CD4-positive, alpha-beta T cell treated with Interleukin-4 for 4 hours (primary cell): ENCODE measurements around the gene SLC34A2.
"Not testable (repeated sequence)": the region's sequence is repeated elsewhere in the genome, so short reads cannot be mapped to it uniquely, and the experiment has no call there.

Experiments
- DNase-seq: peaks from one replicate; pipeline ENCODE4 v3.0.0-alpha.2; 2020

The SLC34A2 gene, protein sequence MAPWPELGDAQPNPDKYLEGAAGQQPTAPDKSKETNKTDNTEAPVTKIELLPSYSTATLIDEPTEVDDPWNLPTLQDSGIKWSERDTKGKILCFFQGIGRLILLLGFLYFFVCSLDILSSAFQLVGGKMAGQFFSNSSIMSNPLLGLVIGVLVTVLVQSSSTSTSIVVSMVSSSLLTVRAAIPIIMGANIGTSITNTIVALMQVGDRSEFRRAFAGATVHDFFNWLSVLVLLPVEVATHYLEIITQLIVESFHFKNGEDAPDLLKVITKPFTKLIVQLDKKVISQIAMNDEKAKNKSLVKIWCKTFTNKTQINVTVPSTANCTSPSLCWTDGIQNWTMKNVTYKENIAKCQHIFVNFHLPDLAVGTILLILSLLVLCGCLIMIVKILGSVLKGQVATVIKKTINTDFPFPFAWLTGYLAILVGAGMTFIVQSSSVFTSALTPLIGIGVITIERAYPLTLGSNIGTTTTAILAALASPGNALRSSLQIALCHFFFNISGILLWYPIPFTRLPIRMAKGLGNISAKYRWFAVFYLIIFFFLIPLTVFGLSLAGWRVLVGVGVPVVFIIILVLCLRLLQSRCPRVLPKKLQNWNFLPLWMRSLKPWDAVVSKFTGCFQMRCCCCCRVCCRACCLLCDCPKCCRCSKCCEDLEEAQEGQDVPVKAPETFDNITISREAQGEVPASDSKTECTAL

GRCh38 chr4:25654971-25655963 is at the start of gene SLC34A2:
Gene SLC34A2, plus strand, starts transcription at chr4:25655851. Its CDS starts 6,650 bp downstream, at chr4:25662501.
- no peak for DNase-seq

GRCh38 chr4:25608644-25609043 is 47.0 kb upstream of the SLC34A2 start:
- no peak for DNase-seq

DNA sequence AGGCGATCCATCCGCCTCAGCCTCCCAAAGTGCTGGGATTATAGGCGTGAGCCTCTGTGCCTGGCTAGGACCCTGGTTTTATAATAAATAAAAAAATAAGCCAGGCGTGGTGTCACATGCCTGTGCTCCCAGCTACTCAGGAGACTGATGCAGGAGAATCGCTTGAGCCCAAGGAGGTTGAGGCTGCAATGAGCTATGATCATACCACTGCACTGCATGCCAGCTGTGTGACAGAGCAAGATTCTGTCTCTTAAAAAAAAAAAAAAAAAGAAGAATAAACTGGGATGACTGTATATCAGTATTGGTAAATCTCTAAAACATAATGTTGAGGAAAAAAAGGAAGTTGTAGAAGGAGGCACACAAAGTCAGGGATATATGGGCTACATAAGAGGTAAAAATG is 45.7 kb upstream of the SLC34A2 start:
- no peak for DNase-seq

DNA sequence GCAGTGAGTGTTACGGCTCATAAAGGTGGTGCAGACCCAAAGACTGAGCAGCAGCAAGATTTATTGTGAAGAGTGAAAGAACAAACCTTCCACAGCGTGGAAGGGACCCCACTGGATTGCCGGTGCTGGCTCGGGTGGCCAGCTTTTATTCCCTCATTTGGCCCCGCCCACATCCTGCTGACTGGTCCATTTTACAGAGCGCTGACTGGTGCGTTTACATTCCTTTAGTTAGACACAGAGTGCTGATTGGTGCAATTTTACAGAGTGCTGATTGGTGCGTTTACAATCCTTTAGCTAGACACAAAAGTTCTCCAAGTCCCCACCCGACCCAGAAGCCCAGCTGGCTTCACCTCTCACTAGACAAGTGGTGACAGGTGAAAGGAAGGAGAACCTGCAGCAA is 42.0 kb upstream of the SLC34A2 start:
- not testable (repeated sequence) for DNase-seq

- no peak for DNase-seq
These were observed 40.8 kb upstream of the SLC34A2 start for GRCh38 chr4:25614807-25615206.

DNA sequence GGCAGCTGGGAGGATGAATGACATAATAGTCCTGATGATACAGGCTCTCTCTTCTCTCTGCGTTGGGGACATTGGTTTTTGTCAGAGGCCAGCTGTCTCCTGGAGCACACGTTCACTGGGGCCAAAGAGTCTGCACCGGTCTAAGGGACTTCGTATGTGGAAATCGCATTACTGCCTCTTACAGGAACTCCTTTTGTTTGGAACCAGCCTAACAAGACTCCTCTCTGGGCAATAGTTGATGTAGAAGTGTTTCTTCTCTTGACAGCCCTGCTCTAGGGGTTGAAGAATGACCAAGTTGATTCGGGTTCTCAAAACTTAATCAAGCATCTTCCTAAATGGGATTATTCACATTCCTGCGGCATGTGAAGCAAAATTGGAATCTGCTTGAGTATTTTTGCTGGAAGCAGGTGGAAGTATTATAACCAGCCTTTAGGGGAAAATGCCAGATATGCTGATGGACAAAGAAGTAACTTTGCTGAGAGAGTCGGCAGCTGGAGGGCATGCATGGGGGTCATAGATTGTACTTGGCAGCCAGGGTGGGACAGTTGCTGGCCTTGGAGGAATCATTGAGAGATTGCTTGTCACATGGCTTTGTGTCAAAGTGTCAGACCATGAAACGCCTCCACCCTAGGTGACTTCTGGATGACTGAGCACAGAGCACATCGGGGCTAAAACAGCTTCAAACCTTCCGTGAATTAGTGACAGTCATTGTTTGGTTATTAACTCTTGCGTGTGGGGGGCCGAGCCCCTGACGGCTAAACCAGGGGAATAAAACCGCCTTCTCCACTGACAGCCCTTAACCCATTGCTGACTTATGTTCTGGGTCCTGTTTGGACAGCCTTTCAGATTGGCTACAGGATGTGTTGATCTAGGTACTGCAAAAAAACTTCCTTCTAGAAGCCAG is 34.4 kb upstream of the SLC34A2 start:
- no peak for DNase-seq

- no peak for DNase-seq
These were observed 31.0 kb upstream of the SLC34A2 start for GRCh38 chr4:25624616-25625015.

DNA sequence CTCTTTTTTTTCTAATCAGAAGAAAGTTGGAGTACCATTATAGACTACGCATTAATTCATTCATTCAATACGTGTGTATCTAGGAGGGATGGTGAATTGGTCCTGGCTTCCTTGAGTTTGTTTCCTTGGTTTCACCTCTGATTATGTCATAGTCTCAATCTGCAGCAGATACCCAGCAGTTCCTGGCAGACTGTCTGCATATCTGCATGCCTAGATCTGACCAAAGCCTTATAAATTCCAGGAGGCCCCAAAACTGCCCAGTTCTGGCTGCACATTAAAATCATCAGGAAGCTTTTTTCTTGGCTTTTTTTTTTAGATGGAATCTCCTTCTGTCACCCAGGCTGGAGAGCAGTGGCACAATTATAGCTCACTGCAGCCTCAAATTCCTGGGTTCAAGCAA is 27.2 kb upstream of the SLC34A2 start:
- no peak for DNase-seq

GRCh38 chr4:25632135-25632534 is 23.5 kb upstream of the SLC34A2 start:
- no peak for DNase-seq

- DNase-seq, result no peak
These were observed 22.1 kb upstream of the SLC34A2 start for GRCh38 chr4:25633541-25633940.

- no peak for DNase-seq
These were observed 20.1 kb upstream of the SLC34A2 start for GRCh38 chr4:25635501-25635900.

GRCh38 chr4:25637581-25638220 is 17.9 kb upstream of the SLC34A2 start:
- no peak for DNase-seq

DNA sequence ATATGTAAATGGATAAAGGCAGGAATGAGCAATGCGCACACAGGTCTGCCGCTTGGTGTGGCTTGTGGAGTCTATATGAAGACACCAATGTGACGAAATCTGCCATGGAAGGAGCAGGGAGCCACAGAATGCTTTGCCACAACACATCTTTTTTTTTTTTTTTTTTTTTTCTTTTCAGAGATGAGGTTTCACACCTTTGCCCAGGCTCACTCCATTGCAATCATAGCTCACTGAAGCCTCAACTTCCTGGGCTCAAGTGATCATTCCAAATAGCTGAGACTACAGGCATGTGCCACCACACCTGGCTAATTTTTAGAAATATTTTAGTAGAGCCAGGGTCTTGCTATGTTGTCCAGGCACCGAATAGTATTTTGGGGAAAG is 17.4 kb upstream of the SLC34A2 start:
- no peak for DNase-seq

GRCh38 chr4:25638806-25639205 is 16.8 kb upstream of the SLC34A2 start:
- no peak for DNase-seq

- DNase-seq, result no peak
These were observed 5.3 kb upstream of the SLC34A2 start for GRCh38 chr4:25650311-25650710.

DNA sequence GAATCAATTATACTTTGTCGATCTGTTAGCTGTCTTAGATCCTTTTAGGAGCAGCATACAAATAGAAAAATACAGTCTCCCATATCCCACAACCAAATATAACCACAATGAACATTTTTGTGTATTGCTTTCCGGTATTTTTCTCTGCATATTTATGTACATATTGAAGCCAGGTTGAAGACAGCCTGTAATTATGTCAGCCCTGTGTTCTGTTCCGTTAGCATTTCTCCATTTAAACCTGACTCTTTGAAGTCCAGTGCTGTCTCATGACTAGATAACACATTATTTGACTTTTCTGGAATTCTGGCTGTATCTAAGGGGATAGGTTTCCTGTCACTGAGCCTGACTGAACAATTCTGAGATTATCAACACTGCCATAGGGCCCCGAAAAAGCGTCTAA is 4.0 kb upstream of the SLC34A2 start:
- no peak for DNase-seq

DNA sequence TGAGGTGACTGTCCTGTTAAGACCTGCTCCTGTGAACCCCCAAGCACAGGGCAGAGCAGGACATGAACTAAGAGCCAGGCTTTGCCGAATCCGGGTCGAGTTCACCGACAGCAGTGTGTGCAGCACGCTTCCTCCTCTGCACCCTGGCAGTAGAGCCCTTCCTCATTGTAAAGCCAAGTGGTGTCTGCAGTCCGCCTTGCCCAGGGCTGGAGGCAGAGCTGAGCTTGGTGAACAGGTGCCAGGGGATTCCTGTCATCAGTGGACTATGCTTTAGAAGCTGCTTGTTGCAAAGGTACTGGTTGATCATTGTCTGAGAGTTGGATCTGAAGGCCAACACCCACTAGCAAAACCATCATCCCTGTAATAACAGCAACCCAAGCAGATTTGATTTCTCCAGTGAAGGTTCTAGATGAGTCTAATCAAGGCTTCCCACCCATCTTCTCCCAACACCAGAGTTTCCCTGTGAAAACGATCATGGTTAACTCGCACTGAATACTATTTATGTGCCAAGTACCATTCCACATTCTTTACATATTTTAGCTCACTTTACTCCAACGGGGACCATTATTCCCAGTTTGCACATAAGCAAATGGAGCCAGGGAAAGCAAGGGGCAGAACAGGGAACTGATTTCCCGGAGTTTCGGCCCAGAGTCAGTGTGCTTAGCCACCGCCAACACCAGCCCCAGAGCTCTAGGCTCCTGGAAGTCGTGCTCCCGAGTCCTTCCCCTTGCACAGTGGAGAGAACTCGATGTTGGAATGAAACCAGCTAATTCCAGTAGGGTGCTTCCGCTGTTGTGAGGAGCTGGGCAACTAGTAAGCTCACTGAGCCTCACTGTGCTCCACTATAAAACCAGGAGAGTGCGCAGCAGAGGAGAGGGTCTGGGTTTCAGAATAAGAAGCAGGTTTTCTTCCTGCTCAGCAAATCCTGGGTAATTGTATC is 1.4 kb upstream of the SLC34A2 start:
- no peak for DNase-seq

DNA sequence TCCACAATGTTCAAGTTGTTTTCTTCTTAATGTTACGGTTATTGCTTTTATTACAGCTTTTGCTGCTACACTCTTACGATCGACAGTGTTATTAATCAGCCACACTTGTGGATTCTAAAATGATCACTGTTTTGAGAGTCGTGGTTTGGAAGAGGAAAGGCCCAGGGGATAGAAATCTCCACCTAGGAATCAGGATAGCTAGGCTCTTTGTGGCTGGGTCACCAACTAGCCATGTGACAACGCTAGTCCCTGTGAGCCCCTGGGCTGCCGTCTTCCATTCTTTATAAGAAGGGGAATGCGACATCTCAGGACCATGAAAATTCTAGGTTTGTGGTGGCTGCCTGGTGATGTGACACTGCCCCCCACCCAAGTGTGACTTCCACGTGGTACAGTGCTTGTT is 380 bp downstream of the SLC34A2 start:
- DNase-seq, result no peak

DNA sequence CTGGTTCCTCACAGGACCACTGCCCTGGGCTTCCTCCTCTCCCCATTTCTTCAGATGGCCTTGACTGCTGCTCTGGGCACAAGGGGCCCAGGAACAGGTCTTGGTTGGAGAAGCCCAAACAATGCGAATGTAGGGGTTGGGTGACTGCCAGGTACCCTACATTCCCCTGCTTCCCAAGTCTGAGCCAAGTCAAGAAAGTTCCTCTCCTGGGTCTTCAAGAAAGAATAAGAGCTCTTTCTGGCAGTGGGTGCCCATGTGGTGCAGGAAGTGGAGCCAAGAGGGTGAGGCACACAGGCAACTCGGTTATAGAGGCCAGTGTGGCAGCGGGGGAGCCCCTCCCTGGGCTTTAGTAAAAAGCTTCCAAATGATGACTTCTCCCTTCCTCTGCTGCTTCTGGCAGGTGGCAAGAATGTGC is 2.7 kb downstream of the SLC34A2 start:
- DNase-seq, result no peak

DNA sequence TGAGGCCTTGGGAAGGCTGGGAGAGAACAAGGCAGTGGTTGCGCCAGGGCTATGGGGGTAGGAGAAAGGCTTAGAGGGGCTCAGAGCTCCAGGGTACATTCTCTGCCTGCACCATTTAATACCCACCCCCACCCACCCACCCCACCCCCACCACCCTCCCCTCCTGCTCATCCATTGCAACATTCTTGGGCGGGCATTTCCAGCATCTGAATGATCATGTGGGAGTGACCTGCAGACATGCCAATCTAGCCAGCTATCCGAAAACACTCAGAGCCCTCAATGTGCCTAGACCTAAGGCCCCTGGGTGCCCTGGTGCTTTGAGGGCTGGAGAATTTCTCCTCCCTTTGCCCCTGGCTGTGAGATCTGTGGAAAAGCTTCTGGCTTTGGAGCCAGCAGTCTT is 3.1 kb downstream of the SLC34A2 start:
- DNase-seq, result no peak
